Embryonic facial prominence (tissue), 1 donor: Measurements from ENCODE around the gene CT45A2.
"Not testable (repeated sequence)": the region's sequence is repeated elsewhere in the genome, so short reads cannot be mapped to it uniquely, and the experiment has no call there.

ENCODE experiments used
- DNase-seq: peaks from one replicate; pipeline ENCODE4 v3.0.0-alpha.2; 2016; ENCODE audit errors: extremely low spot score

The CT45A2 gene

GRCh38 chrX:135819912-135820311 is at the start of gene CT45A2:
CT45A2 (minus strand) TSS chrX:135820012; CDS start chrX:135816265, 3,747 bp downstream.
- not testable (repeated sequence) for DNase-seq

- DNase-seq, result not testable (repeated sequence)
Measured at GRCh38 chrX:135854438-135854837, 34.6 kb upstream of the CT45A2 start, which contains the start of gene CT45A8. CT45A8 (minus strand) TSS chrX:135854538; CDS start chrX:135850783, 3,755 bp downstream.

- DNase-seq, result not testable (repeated sequence)
Measured at GRCh38 chrX:135837180-135837579, 17.4 kb upstream of the CT45A2 start, which contains the start of gene CT45A7. CT45A7 (minus strand) TSS chrX:135837280; CDS start chrX:135833533, 3,747 bp downstream.

- DNase-seq, result not testable (repeated sequence)
Measured at GRCh38 chrX:135802687-135803086, 17.1 kb downstream of the CT45A2 start, which contains the start of gene CT45A6. CT45A6 (minus strand) TSS chrX:135802787; CDS start chrX:135798993, 3,794 bp downstream.

GRCh38 chrX:135785403-135785802 is 34.4 kb downstream of the CT45A2 start, which contains the start of gene CT45A5:
CT45A5 (minus strand) TSS chrX:135785503; CDS start chrX:135781729, 3,774 bp downstream.
- DNase-seq, result not testable (repeated sequence)

GRCh38 chrX:135768091-135768490 is 51.7 kb downstream of the CT45A2 start, which contains the start of gene CT45A3:
CT45A3 (minus strand) TSS chrX:135768191; CDS start chrX:135764444, 3,747 bp downstream.
- not testable (repeated sequence) for DNase-seq
